NCI-H774 (cell line): Measurements from ENCODE around the gene SPRYD7.
"Not testable (repeated sequence)": the region's sequence is repeated elsewhere in the genome, so short reads cannot be mapped to it uniquely, and the experiment has no call there.

ENCODE experiments used
- DNase-seq: peaks from one replicate; lab custom pipeline; 2025; lab: John Stamatoyannopoulos, UW

SPRYD7 gene

DNA sequence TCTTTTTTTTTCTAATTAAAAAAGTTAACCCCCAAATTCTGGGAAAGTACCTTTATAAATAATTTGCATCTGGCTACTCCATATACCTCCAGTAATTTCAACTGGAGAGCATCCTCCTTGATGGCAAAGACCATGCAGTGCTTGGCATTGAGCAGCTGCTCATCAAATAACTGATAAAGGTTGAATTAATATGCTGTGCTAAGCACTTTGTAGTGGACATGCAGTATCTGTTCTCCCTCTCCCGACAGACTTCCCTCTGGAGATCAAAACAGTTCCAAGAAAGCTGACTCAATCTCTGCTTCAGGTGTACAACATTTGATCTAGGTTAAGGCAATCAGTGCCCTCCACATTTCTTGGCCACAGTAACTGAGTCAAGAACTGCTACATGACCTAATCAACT lies 3.3 kb downstream of the SPRYD7 start:
- no peak for DNase-seq

DNA sequence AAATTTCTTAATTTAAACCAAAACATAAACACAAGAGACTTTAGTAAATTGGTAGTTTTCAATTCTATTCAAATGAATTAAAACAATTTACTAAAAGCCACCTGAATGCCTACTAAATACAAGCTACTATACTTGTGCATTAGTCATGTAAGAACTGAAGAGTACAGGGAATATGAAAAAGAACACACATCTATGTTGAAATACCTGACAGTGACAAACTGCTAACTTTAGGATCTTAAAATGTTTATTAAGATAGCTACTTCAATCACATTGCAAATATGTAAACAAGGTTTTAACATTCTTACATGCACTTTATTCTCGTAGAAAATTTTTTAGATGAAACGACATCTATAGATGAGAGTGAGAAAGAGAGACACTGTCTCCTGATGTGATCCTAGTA lies 4.1 kb downstream of the SPRYD7 start:
- DNase-seq, result no peak

GRCh38 chr13:49927755-49928154 lies 8.4 kb downstream of the SPRYD7 start:
- no peak for DNase-seq

DNA sequence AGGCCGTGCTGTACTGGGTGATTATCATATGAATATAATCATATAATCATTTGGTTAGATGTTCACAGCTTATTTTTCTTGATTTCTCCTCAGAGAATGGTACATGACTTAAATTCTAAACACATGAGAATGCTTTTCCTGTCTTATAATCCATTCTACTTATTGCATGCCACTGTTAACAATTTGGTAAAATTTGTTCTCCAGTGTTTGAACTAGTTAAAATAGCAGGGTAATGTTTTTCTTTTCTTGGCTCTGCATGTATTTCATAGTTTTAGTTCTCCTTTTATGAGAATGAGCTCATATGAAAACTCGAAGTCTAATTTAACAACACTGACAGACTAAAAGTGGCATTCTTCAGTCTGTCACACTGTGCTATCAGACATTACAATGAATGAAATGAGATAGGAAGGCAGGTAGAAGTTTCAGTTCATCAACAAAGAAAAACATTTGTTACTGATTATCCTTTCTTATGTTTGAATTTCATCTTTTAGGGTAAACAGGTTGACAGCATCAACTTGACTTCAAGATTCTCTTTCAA lies 10.2 kb downstream of the SPRYD7 start:
- no peak for DNase-seq

- no peak for DNase-seq
Measured at GRCh38 chr13:49922301-49922700, 13.8 kb downstream of the SPRYD7 start.

DNA sequence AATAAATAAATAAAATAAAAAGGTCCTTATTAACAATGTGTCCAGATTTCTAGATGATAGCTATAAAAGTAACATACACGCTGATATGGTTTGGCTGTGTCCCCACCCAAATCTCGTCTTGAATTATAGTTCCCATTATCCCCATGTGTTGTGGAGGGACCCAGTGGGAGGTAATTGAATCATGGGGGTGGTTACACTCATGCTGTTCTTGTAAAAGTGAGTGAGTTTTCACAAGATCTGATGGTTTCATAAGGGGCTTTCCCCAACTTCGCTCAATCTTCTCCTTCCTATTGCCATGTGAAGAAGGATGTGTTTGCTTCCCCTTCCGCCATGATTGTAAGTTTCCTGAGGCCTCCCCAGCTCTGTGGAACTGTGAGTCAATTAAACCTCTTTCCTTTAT lies 15.2 kb downstream of the SPRYD7 start:
- not testable (repeated sequence) for DNase-seq

- not testable (repeated sequence) for DNase-seq
Measured at GRCh38 chr13:49918106-49918505, 18.0 kb downstream of the SPRYD7 start.

GRCh38 chr13:49914947-49915346 lies 21.2 kb downstream of the SPRYD7 start:
- no peak for DNase-seq

DNA sequence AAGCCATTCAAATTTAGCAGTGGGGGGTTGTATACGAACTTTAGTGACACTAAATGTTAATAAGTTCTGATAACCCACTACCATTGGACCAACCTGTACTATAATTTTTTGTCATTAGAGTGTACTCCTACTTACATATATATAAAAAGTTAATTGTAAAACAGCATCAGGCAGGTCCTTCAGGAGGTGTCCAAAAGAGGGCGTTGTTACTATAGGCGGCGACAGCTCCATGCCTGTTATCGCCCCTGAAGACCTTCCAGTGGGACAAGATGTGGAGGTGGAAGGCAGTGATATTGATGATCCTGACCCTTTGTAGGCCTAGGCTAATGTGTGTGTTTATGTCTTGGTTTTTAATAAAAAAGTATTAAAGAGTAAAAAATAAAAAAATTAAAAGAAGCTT lies 27.5 kb downstream of the SPRYD7 start:
- no peak for DNase-seq

GRCh38 chr13:49904729-49905456 lies 31.2 kb downstream of the SPRYD7 start:
- no peak for DNase-seq

DNA sequence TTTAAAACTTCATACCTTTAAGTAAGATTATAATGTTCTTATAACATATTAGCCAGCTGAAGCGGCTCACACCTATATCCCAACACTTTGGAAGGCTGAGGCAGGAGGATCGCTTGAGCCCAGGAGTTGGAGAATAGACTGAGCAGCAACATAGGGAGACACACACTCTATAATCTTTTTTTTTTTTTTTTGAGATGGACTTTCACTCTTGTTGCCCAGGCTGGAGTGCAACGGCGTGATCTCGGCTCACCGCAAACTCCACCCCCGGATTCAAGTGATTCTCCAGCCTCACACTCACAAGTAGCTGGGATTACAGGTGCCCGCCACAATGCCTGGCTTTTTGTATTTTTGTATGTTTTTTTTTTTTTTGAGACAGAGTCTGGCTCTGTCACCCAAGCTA lies 37.3 kb downstream of the SPRYD7 start:
- DNase-seq, result no peak

GRCh38 chr13:49897713-49898112 lies 38.4 kb downstream of the SPRYD7 start:
- no peak for DNase-seq

DNA sequence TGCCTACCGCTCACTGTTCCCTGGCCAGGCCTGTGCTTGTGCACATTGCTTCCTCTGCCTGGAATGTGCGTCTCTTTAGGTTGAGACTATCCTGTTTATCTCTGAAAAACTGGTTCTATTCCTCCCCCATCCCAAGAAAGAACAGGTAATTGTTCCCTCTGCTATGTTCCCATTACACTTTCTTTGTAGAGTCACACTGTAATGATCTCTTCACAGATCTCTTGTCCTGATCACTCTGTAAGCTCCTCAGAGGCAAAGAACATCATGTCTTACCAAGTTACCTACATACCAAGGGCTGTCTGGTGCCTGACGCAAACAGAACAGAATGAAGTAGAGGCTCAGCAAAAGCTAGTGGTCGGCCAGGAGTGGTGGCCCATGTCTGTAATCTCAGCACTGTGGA lies 40.3 kb downstream of the SPRYD7 start:
- DNase-seq, result no peak

DNA sequence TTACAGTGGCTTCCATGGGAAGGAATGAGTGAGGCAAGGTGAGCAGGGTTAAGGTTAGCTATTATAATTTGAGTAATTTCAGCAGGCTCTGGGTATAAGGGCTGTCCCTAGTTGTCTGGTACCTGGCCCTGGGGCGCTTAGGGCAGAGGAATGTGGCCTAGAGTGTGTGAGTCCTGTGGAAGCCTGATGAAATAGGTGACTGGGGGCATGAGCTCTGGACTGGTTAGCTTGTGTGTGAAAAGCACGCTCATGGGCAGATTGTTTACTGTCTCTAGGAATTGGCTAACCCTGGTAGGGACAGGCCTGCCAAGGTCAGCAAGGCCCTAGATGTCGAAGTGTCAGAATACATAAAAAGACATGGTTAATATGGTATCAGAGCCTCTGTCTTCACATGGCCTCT lies 42.5 kb downstream of the SPRYD7 start:
- DNase-seq, result no peak

- DNase-seq, result no peak
Measured at GRCh38 chr13:49890376-49890775, 45.8 kb downstream of the SPRYD7 start.

GRCh38 chr13:49878682-49879081 lies 57.5 kb downstream of the SPRYD7 start:
- no peak for DNase-seq

- no peak for DNase-seq
Measured at GRCh38 chr13:49877629-49878218, 58.4 kb downstream of the SPRYD7 start.

- DNase-seq, result no peak
Measured at GRCh38 chr13:49874430-49874829, 61.7 kb downstream of the SPRYD7 start.

DNA sequence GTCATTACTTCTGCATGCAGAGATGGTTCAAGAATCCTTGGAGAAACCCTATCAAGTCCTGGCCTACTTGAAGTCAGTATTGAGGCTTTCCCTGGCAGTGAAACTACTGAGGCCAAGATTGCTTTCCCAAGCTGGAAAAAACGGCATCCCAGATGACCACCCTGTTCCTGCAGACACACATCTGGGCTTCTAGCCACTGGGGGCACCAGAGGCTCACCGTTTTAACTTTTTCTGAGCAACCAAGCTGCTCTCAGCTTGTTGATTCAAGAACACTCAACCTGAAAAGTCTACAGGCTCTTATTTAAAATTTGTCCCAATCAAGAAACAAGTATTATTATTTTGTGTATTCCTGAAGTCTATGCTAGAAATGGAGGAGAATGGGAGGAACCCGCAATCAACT lies 66.6 kb downstream of the SPRYD7 start:
- DNase-seq, result no peak

GRCh38 chr13:49867834-49868233 lies 68.3 kb downstream of the SPRYD7 start:
- no peak for DNase-seq

- DNase-seq, result no peak
Measured at GRCh38 chr13:49865218-49865617, 70.9 kb downstream of the SPRYD7 start.

DNA sequence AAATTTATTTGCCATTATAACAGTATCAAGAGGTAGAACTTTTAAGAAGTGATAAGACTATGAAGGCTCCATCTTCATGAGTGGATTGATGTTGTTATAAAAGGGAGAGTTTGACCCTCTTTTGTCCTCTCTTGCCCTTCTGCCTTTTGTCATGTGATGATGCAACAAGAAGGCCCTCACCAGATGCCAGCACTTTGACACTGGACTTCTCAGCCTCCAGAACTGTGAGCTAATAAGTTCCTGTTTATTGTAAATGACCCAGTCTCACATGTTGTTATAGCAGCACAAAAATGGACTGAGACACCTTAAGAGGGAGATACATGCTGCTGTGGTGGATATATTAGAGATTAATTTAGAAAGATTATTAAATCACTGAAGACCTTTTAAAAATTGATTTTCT lies 71.6 kb downstream of the SPRYD7 start:
- no peak for DNase-seq
